PFSK-1 (cell line): ENCODE data around the gene MYH15.

ENCODE experiments used
- FOXP2 ChIP-seq: optimal IDR thresholded peaks from 2 replicates; pipeline ENCODE3; 2011; ENCODE audit warnings: borderline replicate concordance, control low read depth, inconsistent platforms; ENCODE audit not compliant: insufficient read depth; ENCODE audit errors: extremely low read length, extremely low read depth
- POLR2AphosphoS5 ChIP-seq: IDR thresholded peaks from 2 replicates; pipeline ENCODE4 v1.6.1; 2012; ENCODE audit warnings: low read depth, mild to moderate bottlenecking, control low read depth, low read length, moderate library complexity
- SIN3A ChIP-seq: IDR thresholded peaks from 2 replicates; pipeline ENCODE4 v1.6.1; 2012; ENCODE audit warnings: mild to moderate bottlenecking, low read length, moderate library complexity, borderline replicate concordance; ENCODE audit not compliant: insufficient read depth
- TAF1 ChIP-seq: IDR thresholded peaks from 2 replicates; pipeline ENCODE4 v1.6.1; 2012; ENCODE audit warnings: low read length, control low read depth, borderline replicate concordance; ENCODE audit not compliant: insufficient read depth
- TF ChIP-seq, protein P1 (sequence below), 2 experiments: IDR thresholded peaks; 2 replicates each; pipeline versions ENCODE4 v1.6.1 to v1.8.0; 2011 to 2012; ENCODE audit warnings: low read depth in 2 of 2, low read length in 2 of 2, control low read depth in 1 of 2, inconsistent platforms in 1 of 2, mild to moderate bottlenecking in 1 of 2, moderate library complexity in 1 of 2; ENCODE audit not compliant: insufficient read depth in 1 of 2

The MYH15 gene

DNA sequence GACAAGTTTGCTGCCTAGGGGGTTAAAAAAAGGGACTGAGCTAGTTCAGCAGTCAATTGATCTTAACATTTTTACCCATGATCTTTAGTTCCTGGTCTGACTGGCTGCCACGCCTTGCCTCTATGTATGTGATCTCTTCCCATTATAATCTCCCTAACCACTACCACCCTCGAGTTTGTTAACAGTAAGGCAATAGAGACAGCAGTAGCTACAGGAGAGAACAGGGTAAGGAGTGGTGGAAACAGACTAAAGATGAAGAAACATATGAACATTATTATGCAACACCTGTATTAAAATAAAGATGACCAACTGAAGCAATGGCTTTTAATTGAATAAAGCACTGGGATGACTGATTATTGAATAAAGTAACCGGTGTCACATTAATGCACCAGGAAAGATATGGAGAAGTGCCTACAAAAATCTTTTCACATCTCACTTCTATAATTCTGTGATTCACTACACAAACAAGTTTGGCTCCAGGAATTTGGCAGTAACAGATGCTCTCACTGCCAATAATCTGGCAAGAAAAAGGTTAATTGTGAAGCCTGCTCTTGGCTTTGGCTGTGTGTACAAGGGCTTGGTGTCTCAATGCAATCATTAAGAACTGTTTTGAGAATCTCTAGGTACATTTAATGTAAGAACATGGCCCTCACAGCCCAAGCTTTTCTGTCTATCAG, 118.3 kb downstream of the MYH15 start:
- TF ChIP-seq FOXP2 (no peak), POLR2AphosphoS5 (no peak), TAF1 (no peak), SIN3A (no peak)
- TF ChIP-seq, protein P1, sequence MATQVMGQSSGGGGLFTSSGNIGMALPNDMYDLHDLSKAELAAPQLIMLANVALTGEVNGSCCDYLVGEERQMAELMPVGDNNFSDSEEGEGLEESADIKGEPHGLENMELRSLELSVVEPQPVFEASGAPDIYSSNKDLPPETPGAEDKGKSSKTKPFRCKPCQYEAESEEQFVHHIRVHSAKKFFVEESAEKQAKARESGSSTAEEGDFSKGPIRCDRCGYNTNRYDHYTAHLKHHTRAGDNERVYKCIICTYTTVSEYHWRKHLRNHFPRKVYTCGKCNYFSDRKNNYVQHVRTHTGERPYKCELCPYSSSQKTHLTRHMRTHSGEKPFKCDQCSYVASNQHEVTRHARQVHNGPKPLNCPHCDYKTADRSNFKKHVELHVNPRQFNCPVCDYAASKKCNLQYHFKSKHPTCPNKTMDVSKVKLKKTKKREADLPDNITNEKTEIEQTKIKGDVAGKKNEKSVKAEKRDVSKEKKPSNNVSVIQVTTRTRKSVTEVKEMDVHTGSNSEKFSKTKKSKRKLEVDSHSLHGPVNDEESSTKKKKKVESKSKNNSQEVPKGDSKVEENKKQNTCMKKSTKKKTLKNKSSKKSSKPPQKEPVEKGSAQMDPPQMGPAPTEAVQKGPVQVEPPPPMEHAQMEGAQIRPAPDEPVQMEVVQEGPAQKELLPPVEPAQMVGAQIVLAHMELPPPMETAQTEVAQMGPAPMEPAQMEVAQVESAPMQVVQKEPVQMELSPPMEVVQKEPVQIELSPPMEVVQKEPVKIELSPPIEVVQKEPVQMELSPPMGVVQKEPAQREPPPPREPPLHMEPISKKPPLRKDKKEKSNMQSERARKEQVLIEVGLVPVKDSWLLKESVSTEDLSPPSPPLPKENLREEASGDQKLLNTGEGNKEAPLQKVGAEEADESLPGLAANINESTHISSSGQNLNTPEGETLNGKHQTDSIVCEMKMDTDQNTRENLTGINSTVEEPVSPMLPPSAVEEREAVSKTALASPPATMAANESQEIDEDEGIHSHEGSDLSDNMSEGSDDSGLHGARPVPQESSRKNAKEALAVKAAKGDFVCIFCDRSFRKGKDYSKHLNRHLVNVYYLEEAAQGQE (IDR thresholded peaks at IDR 0.05; ENCODE audit: insufficient read depth in 1 of 2, low read depth in 2 of 2, low read length in 2 of 2) = no peak

DNA sequence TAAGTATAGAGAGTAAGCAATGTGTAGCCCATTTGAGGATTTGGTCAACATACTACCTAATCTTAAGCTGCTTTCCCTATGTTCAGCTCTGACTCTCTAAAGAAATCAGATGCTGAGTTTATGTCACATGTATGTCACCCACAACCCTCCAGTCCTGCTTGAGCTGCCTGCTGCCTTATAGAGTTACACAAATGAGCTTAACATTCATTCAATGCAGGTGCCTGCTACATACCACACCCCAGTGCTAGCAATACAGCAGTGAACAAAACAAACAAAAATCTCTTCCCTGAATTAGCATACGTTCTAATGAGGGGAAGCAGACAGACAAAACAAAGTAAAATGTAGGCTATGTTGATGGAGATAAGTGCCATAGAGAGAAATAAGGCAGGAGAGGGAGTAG, 121.0 kb downstream of the MYH15 start:
- TF ChIP-seq FOXP2 (no peak), TAF1 (no peak), SIN3A (no peak), POLR2AphosphoS5 (no peak)
- TF ChIP-seq, protein P1 (IDR thresholded peaks at IDR 0.05; ENCODE audit: insufficient read depth in 1 of 2, low read depth in 2 of 2, low read length in 2 of 2) = no peak

DNA sequence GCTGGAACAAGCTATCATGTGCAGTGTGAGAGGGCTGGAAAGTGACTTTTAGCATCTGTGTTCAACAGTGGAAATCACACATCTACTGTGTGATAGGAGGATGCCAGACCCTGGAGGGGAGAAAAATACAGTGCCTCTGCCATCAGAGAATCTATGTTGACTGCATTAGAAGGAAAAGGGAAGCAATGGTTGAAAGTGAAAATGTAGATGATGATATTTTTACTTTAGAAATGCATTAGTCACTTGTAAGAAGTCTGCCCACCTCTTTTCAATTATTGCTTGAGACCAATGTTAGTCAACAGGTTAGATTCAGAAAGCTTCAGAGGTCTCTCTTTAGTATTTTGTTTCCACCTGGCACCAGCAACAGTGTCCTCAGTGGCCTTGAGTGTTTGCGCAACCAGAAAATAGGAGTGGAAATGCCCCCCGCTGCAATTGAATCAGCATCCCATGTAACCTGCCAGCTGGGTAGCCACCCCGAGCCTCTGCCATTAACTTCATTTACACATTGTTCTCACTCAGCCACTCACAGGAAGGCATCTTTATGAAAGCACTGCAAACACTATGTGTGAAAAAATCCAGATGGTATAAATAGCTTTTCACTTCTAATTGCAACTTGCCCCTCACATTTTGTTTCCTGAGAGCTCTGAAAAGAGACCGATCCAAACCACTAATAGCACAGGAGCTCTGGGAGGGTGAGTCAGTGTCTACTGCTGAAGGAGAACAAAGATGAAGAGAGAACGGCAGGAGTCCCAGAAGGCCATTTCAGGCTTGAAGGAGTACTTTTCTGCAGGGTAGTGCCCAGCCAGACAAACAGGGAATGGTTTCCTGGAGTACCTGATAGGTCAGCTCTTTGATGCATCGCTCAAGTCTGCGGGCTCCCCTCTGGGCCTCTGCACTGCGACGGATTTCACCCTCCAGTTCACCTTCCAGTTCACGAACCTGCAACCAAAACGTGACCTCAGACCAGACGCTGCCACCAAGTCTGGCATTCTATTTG, 122.0 kb downstream of the MYH15 start:
- no peak for TF ChIP-seq FOXP2
- no peak for TF ChIP-seq TAF1
- TF ChIP-seq POLR2AphosphoS5 = no peak
- TF ChIP-seq, protein P1 (IDR thresholded peaks at IDR 0.05; ENCODE audit: insufficient read depth in 1 of 2, low read depth in 2 of 2, low read length in 2 of 2) = no peak
- no peak for TF ChIP-seq SIN3A

DNA sequence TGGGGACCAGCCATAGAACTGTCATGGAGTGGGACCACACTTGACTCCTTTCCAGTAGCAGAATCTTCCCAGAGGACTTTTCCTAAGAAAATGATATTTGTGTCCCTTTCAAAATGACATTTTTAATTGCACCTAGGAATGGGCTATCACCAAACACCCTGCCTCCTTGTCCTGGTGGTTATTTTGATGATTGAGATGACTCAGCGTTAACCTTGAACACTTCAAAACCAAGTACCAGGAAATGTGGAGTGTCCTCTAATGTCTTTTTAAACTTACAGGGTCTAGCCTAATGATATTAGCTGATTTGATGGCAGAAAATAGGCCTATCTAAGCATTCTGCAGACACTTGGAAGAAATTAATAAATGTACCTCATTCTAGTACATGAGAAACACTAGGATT, 123.3 kb downstream of the MYH15 start:
- TF ChIP-seq SIN3A = no peak
- TF ChIP-seq FOXP2 = no peak
- TF ChIP-seq TAF1 = no peak
- TF ChIP-seq POLR2AphosphoS5 = no peak
- TF ChIP-seq, protein P1 (IDR thresholded peaks at IDR 0.05; ENCODE audit: insufficient read depth in 1 of 2, low read depth in 2 of 2, low read length in 2 of 2) = no peak
